Activated B cell treated with CpG ODN at 0.5 μM for 24 hours (primary cell): ENCODE data around the gene CFI. TPM values are rescaled to one million over a fixed set of nuclear protein-coding genes. Genes with fewer than 3 reads are reported as not detected.

Source experiments
- ATAC-seq: fragments of 200-7000 bp; cut with Tn5 transposase; one replicate; pipeline ENCODE4 v1.10.0; 2021; ENCODE audit warnings: low read depth, mild to moderate bottlenecking, moderate library complexity
- CTCF ChIA-PET: fragments of 350-600 bp; sonication (Branson Sonifier 250); formaldehyde crosslinking; loops from one replicate; lab custom pipeline; 2021; ENCODE audit warnings: antibody characterized with exemption; lab: Charles Lee
- POLR2A ChIA-PET: fragments of 350-600 bp; sonication (Branson Sonifier 250); formaldehyde crosslinking; loops from one replicate; lab custom pipeline; 2021; ENCODE audit warnings: antibody characterized with exemption; lab: Charles Lee
- DNase-seq: peaks from one replicate; pipeline ENCODE4 v3.0.0; 2022
- H3K27ac Mint-ChIP-seq: one replicate; pipeline ENCODE4 v1.8.0; 2020; ENCODE audit warnings: mixed read lengths
- H3K27me3 Mint-ChIP-seq: one replicate; pipeline ENCODE4 v1.8.0; 2021; ENCODE audit warnings: mixed read lengths
- H3K36me3 Mint-ChIP-seq: one replicate; pipeline ENCODE4 v1.8.0; 2021; ENCODE audit warnings: low read depth, mixed read lengths
- H3K4me1 Mint-ChIP-seq: one replicate; pipeline ENCODE4 v1.8.0; 2021; ENCODE audit warnings: mixed read lengths
- H3K4me3 Mint-ChIP-seq: one replicate; pipeline ENCODE4 v1.8.0; 2020; ENCODE audit warnings: mild to moderate bottlenecking, mixed read lengths
- H3K9me3 Mint-ChIP-seq: one replicate; pipeline ENCODE4 v1.8.0; 2020; ENCODE audit warnings: mixed read lengths
- CTCF ChIP-seq: fragments of 200-600 bp; IDR thresholded peaks from one replicate; pipeline ENCODE4 v1.8.0; 2022; ENCODE audit warnings: antibody characterized with exemption, mild to moderate bottlenecking
- intact Hi-C: fragments of 100-400 bp; cut with micrococcal nuclease; formaldehyde crosslinking; loops from one replicate; pipeline ENCODE4 v1.15.1; 2024
- total RNA-seq: library from RNA; stranded (reverse); gene quantifications from 2 replicates; pipeline ENCODE4 v1.2.3, GENCODE V29; 2022

The CFI gene
- total RNA-seq, 1 donor from 2014 or later = not detected

- DNase-seq (no peak), ATAC-seq (no peak)
- Mint-ChIP-seq H3K9me3 (no peaks in the 10 kb centered on the region), H3K27me3 (peaks cover 7% of the 10 kb centered on the region), H3K27ac (no peak overlapping the region), H3K4me3 (no peak overlapping the region), H3K4me1 (no peaks in the 10 kb centered on the region), H3K36me3 (no peaks in the 10 kb centered on the region)
- ChIA-PET POLR2A (no interaction called here), CTCF (no interaction called here)
- intact Hi-C loops = no loop called here
- TF ChIP-seq CTCF = no peak
Observed at GRCh38 chr4:109754093-109754857, 47.5 kb downstream of the CFI start.

GRCh38 chr4:109752525-109752924 is 49.3 kb downstream of the CFI start:
- CTCF ChIA-PET = no interaction called here
- Mint-ChIP-seq H3K27me3 (peaks cover 7% of the 10 kb centered on the region), H3K4me3 (no peak overlapping the region), H3K27ac (no peak overlapping the region), H3K9me3 (no peaks in the 10 kb centered on the region), H3K36me3 (no peaks in the 10 kb centered on the region), H3K4me1 (no peaks in the 10 kb centered on the region)
- POLR2A ChIA-PET = no interaction called here
- no peak for DNase-seq
- no peak for TF ChIP-seq CTCF
- intact Hi-C loops = no loop called here
- ATAC-seq = no peak

GRCh38 chr4:109751852-109752251 is 49.9 kb downstream of the CFI start:
- Mint-ChIP-seq H3K36me3 (no peaks in the 10 kb centered on the region), H3K27me3 (peaks cover 7% of the 10 kb centered on the region), H3K4me1 (no peaks in the 10 kb centered on the region), H3K9me3 (no peaks in the 10 kb centered on the region), H3K4me3 (no peak overlapping the region), H3K27ac (no peak overlapping the region)
- POLR2A ChIA-PET = no interaction called here
- intact Hi-C loops = no loop called here
- CTCF ChIA-PET = no interaction called here
- TF ChIP-seq CTCF = no peak
- DNase-seq (no peak), ATAC-seq (no peak)

GRCh38 chr4:109750652-109751244 is 51.1 kb downstream of the CFI start:
- Mint-ChIP-seq H3K27ac (no peak overlapping the region), H3K4me3 (no peak overlapping the region), H3K9me3 (no peaks in the 10 kb centered on the region), H3K27me3 (peaks cover 9% of the 10 kb centered on the region), H3K36me3 (no peaks in the 10 kb centered on the region), H3K4me1 (no peaks in the 10 kb centered on the region)
- intact Hi-C loops = no loop called here
- DNase-seq (no peak), ATAC-seq (no peak)
- ChIA-PET POLR2A (no interaction called here), CTCF (no interaction called here)
- no peak for TF ChIP-seq CTCF

- Mint-ChIP-seq H3K36me3 (no peaks in the 10 kb centered on the region), H3K4me3 (no peak overlapping the region), H3K27me3 (peaks cover 10% of the 10 kb centered on the region), H3K27ac (no peak overlapping the region), H3K9me3 (no peaks in the 10 kb centered on the region), H3K4me1 (no peaks in the 10 kb centered on the region)
- CTCF ChIA-PET = no interaction called here
- POLR2A ChIA-PET = no interaction called here
- TF ChIP-seq CTCF = no peak
- intact Hi-C loops = no loop called here
- DNase-seq (no peak), ATAC-seq (no peak)
Observed at GRCh38 chr4:109749388-109750082, 52.3 kb downstream of the CFI start.
